MM.1S (cell line): Measurements from ENCODE around the gene RELL1.

Source experiments
- EZH2 ChIP-seq: fragments of 300-600 bp; sonication (generic); optimal IDR thresholded peaks from 2 replicates; pipeline ENCODE3; 2017; ENCODE audit warnings: low read depth, mild to moderate bottlenecking, antibody characterized with exemption, low read length, mixed read lengths
- TF ChIP-seq, protein P1 (sequence below): fragments of 300-600 bp; sonication (generic); IDR thresholded peaks from 2 replicates; pipeline ENCODE4 v1.5.1; 2016; ENCODE audit warnings: antibody characterized with exemption, low read length, mixed read lengths

DNA sequence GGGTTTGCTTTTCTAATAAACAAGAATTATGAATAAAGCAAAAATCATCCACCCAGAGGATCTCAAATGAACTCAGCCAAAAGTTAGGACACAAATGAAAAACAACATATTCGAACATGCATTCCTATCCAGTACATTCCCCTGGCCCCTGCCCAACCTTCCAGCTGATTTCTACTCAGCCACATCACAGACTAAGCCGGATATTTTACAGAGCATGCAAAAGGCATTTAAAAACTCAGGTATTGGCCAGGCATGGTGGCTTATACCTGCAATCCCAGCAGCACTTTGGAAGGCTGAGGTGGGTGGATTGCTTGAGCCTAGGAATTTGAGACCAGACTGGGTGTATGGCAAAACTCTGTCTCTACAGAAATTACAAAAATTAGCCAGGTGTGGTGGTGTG lies 54.6 kb downstream of the RELL1 start:
- no peak for TF ChIP-seq EZH2
- TF ChIP-seq, protein P1, sequence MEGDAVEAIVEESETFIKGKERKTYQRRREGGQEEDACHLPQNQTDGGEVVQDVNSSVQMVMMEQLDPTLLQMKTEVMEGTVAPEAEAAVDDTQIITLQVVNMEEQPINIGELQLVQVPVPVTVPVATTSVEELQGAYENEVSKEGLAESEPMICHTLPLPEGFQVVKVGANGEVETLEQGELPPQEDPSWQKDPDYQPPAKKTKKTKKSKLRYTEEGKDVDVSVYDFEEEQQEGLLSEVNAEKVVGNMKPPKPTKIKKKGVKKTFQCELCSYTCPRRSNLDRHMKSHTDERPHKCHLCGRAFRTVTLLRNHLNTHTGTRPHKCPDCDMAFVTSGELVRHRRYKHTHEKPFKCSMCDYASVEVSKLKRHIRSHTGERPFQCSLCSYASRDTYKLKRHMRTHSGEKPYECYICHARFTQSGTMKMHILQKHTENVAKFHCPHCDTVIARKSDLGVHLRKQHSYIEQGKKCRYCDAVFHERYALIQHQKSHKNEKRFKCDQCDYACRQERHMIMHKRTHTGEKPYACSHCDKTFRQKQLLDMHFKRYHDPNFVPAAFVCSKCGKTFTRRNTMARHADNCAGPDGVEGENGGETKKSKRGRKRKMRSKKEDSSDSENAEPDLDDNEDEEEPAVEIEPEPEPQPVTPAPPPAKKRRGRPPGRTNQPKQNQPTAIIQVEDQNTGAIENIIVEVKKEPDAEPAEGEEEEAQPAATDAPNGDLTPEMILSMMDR, result no peak
